Activated CD8-positive, alpha-beta T cell treated with anti-CD3 and anti-CD28 coated beads for 36 hours (primary cell): ENCODE results near the gene NUDT8. TPM values are rescaled to one million over a fixed set of nuclear protein-coding genes. Genes with fewer than 3 reads are reported as not detected.

Experiments
- ATAC-seq: fragments of 200-7000 bp; cut with Tn5 transposase; one replicate; pipeline ENCODE4 v1.10.0; 2021; ENCODE audit warnings: mild to moderate bottlenecking, moderate library complexity
- CTCF ChIA-PET: fragments of 350-600 bp; sonication (Branson Sonifier 250); formaldehyde crosslinking; loops from one replicate; lab custom pipeline; 2021; ENCODE audit warnings: antibody characterized with exemption; lab: Charles Lee
- POLR2A ChIA-PET: fragments of 350-600 bp; sonication (Branson Sonifier 250); formaldehyde crosslinking; loops from one replicate; lab custom pipeline; 2021; ENCODE audit warnings: antibody characterized with exemption; lab: Charles Lee
- DNase-seq: peaks from one replicate; pipeline ENCODE4 v3.0.0-alpha.2; 2020
- H3K27ac Mint-ChIP-seq: one replicate; pipeline ENCODE4 v1.8.0; 2021; ENCODE audit warnings: mild to moderate bottlenecking, mixed read lengths
- H3K27me3 Mint-ChIP-seq: one replicate; pipeline ENCODE4 v1.8.0; 2021; ENCODE audit warnings: mixed read lengths
- H3K36me3 Mint-ChIP-seq: one replicate; pipeline ENCODE4 v1.8.0; 2021; ENCODE audit warnings: low read depth, mixed read lengths
- H3K4me1 Mint-ChIP-seq: one replicate; pipeline ENCODE4 v1.8.0; 2021; ENCODE audit warnings: low read depth, mixed read lengths
- H3K4me3 Mint-ChIP-seq: one replicate; pipeline ENCODE4 v1.8.0; 2021; ENCODE audit warnings: mild to moderate bottlenecking, moderate library complexity, mixed read lengths
- H3K9me3 Mint-ChIP-seq: one replicate; pipeline ENCODE4 v1.8.0; 2021; ENCODE audit warnings: mixed read lengths
- intact Hi-C: fragments of 100-400 bp; cut with micrococcal nuclease; formaldehyde crosslinking; loops from one replicate; pipeline ENCODE4 v1.10.0; 2022
- total RNA-seq, 2 experiments: library from RNA; stranded (reverse); gene quantifications; one replicate each; pipeline ENCODE4 v1.2.3, GENCODE V29; 2021
- TF ChIP-seq, protein P1 (sequence below): fragments of 200-600 bp; IDR thresholded peaks from one replicate; pipeline ENCODE4 v1.8.0; 2022; ENCODE audit warnings: antibody characterized with exemption, mild to moderate bottlenecking

NUDT8 gene
- total RNA-seq, 2 experiments from 2014 or later, result 35.5 to 39.5 TPM

DNA sequence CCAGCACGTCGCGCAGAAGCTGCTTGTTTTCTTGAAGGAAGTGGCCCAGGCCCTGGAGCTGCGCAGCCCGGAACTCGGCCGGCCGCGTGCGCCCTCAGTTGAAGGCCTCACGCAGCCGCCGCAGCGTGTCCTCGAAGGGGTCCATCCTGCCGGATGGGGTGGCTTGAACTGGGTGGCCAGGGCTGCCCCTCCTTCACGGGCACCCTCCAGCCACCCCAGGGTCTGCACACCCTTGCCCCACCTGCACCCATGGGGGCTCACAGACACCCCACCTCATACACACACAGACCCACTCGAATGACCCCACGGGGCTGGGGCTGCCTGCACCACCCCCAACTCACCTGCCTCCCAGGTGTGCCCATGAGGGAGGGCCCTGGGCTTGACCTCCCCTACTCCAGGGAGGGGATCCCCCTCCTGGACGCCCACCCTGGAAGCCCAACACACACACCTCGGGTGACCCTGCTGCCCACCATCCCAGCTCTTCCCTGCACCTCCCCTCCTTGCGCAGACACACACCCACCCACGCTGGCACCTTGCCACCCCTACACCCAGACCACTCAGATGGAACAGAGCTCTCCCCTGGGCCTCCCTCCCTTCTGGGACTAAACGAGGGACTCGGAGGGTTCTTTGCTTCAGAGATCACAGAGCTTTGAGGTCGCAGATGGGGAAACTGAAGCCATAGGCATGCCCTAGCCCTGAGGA is 37.9 kb upstream of the NUDT8 start:
- intact Hi-C loops, result no loop called here
- H3K27me3 Mint-ChIP-seq, result no peaks in the 10 kb centered on the region
- ChIA-PET CTCF (interaction anchor here (0.7 to 1.1 kb wide), 2 partner anchors 9 to 316 kb away, joined by 3 to 4 read pairs; no protein-coding TSS in a partner anchor), POLR2A (interaction anchor here (0.6 kb wide), 1 partner anchor 40 kb away, joined by 3 read pairs; no protein-coding TSS in a partner anchor)
- no peak for ATAC-seq
- H3K36me3 Mint-ChIP-seq, result no peaks in the 10 kb centered on the region
- TF ChIP-seq, protein P1, sequence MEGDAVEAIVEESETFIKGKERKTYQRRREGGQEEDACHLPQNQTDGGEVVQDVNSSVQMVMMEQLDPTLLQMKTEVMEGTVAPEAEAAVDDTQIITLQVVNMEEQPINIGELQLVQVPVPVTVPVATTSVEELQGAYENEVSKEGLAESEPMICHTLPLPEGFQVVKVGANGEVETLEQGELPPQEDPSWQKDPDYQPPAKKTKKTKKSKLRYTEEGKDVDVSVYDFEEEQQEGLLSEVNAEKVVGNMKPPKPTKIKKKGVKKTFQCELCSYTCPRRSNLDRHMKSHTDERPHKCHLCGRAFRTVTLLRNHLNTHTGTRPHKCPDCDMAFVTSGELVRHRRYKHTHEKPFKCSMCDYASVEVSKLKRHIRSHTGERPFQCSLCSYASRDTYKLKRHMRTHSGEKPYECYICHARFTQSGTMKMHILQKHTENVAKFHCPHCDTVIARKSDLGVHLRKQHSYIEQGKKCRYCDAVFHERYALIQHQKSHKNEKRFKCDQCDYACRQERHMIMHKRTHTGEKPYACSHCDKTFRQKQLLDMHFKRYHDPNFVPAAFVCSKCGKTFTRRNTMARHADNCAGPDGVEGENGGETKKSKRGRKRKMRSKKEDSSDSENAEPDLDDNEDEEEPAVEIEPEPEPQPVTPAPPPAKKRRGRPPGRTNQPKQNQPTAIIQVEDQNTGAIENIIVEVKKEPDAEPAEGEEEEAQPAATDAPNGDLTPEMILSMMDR, result no peak
- H3K4me3 Mint-ChIP-seq, result no peak overlapping the region
- H3K9me3 Mint-ChIP-seq, result no peaks in the 10 kb centered on the region
- no peak for DNase-seq
- no peak overlapping the region for H3K27ac Mint-ChIP-seq
- H3K4me1 Mint-ChIP-seq, result no peaks in the 10 kb centered on the region

DNA sequence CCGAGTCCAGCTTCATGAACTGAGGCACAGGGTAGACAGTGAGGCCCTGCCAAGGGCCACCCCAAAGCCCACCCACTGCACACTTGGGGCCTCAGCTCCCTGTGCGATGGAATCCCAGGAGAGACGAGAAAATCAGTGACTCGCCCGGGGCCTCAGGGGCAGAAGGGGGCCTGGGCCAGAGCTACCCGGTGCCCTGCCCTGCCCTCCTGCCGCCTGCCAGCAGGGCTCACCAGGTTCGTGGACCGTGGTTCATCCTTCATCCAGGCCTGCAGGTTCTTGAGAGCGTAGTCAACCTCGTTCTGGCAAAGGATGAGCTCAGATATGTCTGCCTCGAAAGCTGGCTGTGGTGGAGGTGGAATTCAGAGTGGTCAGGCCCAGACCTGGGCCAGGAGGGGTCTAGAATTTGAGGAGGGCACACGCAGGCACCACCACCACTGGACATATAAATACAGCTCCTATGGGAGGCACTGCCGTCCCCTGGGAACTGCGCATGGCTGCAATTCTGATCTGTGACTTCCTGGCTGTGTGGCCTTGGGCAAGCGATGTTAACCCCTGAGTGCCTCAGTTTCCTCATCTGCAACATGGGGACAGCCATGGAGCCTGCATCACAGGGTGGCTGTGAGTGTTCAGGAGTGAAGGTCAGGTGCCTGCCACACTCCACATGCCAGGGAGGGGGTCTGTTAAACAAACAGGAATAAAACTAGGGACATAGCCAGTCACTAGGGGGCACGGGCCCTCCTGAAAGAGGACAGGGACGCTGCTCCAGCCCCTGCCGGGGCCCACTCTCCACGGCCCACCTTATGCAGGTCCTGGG is 37.1 kb upstream of the NUDT8 start:
- no peak for DNase-seq
- no peak overlapping the region for H3K27ac Mint-ChIP-seq
- ATAC-seq, result no peak
- CTCF ChIA-PET, result interaction anchor here (1.1 kb wide), 1 partner anchor 8 kb away, joined by 4 read pairs; no protein-coding TSS in a partner anchor
- POLR2A ChIA-PET, result no interaction called here
- no peaks in the 10 kb centered on the region for H3K27me3 Mint-ChIP-seq
- no peaks in the 10 kb centered on the region for H3K36me3 Mint-ChIP-seq
- intact Hi-C loops, result no loop called here
- TF ChIP-seq, protein P1, result no peak
- H3K9me3 Mint-ChIP-seq, result no peaks in the 10 kb centered on the region
- H3K4me1 Mint-ChIP-seq, result no peaks in the 10 kb centered on the region
- H3K4me3 Mint-ChIP-seq, result no peak overlapping the region

DNA sequence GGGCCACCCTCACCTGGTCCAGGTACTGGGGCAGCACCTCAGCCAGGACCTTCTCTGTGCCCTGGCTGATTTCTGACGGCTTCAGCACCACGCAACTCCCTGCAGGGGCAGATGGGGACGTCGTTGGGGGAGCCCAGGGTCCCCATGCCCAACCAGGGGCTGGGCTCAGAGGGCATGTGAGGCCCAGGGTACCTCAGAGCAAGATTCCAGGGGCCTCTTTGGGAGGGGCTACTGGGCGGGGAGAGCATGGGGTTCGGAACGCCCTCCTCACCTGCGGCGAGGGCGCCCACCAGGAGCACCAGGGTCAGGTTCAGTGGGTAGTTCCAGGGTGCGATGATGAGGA is 36.5 kb upstream of the NUDT8 start:
- TF ChIP-seq, protein P1, result no peak
- Mint-ChIP-seq H3K36me3 (no peaks in the 10 kb centered on the region), H3K4me1 (no peaks in the 10 kb centered on the region), H3K27me3 (no peaks in the 10 kb centered on the region), H3K27ac (no peak overlapping the region), H3K4me3 (no peak overlapping the region), H3K9me3 (no peaks in the 10 kb centered on the region)
- ATAC-seq, result no peak
- no peak for DNase-seq
- intact Hi-C loops, result no loop called here
- POLR2A ChIA-PET, result no interaction called here
- CTCF ChIA-PET, result no interaction called here

DNA sequence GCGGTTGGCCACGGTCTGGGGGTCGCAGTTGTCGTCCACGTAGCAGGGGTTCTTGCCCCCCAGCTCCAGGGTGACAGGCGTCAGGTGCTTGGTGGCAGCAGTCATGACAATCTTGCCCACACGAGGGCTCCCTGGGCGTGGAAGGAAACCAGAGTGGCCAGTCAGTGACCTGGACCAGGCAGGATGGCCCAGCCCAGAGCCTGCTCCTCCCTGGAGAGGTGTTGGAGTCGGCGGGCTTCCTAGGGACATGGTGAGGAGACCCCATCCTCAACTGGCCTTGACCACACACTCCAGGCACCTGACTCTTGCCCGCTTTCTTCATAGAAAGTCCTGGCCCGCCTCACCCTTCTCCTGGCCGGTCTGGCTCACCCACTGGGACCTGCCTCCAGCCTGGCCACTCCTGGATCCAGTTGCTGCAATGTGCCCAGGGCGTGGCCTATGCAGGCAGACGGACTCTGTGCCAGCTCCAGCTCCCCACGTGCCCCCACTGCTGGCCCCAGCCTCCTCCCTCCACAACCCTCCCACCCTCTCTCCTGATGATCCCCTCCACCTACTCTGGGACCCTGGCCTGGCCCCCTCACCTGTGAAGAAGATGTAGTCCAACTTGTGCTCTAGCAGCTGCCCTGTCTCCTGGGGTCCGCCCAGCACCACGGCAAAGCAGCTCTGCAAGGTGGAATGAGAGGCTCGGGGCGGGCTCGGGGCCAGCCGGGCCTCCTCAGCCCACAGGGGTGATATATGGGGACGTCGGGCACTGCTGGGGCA is 36.0 kb upstream of the NUDT8 start:
- TF ChIP-seq, protein P1, result no peak
- no peak for ATAC-seq
- H3K4me1 Mint-ChIP-seq, result no peaks in the 10 kb centered on the region
- H3K27me3 Mint-ChIP-seq, result no peaks in the 10 kb centered on the region
- H3K36me3 Mint-ChIP-seq, result no peaks in the 10 kb centered on the region
- H3K27ac Mint-ChIP-seq, result no peak overlapping the region
- intact Hi-C loops, result no loop called here
- ChIA-PET CTCF (no interaction called here), POLR2A (no interaction called here)
- DNase-seq, result no peak
- no peak overlapping the region for H3K4me3 Mint-ChIP-seq
- H3K9me3 Mint-ChIP-seq, result no peaks in the 10 kb centered on the region
